ENCODE data around the gene WDR43. TPM values are rescaled to one million over a fixed set of nuclear protein-coding genes. Genes with fewer than 3 reads are reported as not detected.

The WDR43 gene
- total RNA-seq, 1 donor from 2014 or later, result 32.5 TPM

DNA sequence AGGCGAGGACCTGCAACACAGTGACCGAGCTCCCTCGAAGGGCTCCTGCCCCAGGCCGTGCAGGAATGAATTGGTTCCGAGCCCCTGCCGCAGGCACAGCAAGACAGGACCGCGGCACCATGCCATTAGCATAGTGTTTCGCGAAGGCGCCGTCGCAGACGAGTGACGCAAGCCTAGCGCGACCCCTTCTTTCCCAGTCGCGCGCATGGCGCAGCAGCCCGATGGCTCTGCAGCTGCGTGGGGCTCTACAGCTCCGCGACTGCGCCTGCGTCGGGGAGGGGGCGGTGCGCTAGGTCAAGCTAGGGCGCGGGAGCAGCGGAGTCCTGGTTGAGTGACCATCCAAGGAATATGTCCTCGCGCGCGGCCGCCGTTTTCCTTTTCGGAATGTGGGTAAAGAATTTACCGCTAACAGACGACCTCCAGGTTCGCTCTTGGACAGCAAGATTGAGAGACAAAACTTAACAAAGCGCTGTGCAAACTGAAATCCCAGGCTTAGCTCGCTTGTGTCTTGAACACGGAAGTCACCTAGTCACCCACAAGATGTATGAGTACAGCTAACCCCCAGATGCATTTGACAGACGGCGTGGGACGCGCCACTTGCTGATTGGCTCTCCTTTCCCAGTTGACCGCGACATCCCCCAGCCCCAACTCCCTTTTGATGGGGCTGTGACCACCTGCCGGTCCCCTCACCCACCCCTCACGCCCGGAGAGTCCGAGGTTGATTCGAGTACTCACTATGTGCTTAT is 24.1 kb upstream of the WDR43 start, which contains the start of gene TRMT61B:
TRMT61B (minus strand) TSS at position 164 of the 746 bp plus-strand sequence; CDS start at position 132, 32 bp downstream.
- peaks cover 7% of the 10 kb centered on the region for H3K4me1 Mint-ChIP-seq (ENCODE audit: low read depth, unreplicated experiment)
- H3K9me3 Mint-ChIP-seq (ENCODE audit: unreplicated experiment), result no peaks in the 10 kb centered on the region
- H3K27me3 Mint-ChIP-seq (ENCODE audit: unreplicated experiment), result peaks cover 4% of the 10 kb centered on the region
- peak; percentile 99 for DNase-seq
- H3K36me3 Mint-ChIP-seq (ENCODE audit: unreplicated experiment), result no peaks in the 10 kb centered on the region
- TF ChIP-seq, protein P1, sequence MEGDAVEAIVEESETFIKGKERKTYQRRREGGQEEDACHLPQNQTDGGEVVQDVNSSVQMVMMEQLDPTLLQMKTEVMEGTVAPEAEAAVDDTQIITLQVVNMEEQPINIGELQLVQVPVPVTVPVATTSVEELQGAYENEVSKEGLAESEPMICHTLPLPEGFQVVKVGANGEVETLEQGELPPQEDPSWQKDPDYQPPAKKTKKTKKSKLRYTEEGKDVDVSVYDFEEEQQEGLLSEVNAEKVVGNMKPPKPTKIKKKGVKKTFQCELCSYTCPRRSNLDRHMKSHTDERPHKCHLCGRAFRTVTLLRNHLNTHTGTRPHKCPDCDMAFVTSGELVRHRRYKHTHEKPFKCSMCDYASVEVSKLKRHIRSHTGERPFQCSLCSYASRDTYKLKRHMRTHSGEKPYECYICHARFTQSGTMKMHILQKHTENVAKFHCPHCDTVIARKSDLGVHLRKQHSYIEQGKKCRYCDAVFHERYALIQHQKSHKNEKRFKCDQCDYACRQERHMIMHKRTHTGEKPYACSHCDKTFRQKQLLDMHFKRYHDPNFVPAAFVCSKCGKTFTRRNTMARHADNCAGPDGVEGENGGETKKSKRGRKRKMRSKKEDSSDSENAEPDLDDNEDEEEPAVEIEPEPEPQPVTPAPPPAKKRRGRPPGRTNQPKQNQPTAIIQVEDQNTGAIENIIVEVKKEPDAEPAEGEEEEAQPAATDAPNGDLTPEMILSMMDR (IDR thresholded peaks at IDR 0.05; ENCODE audit: partially characterized antibody, unreplicated experiment), result no peak
- peak within 1 kb of the TSS; percentile 95 for H3K27ac Mint-ChIP-seq (ENCODE audit: unreplicated experiment)
- H3K4me3 Mint-ChIP-seq (ENCODE audit: unreplicated experiment), result peak within 1 kb of the TSS; percentile 99

DNA sequence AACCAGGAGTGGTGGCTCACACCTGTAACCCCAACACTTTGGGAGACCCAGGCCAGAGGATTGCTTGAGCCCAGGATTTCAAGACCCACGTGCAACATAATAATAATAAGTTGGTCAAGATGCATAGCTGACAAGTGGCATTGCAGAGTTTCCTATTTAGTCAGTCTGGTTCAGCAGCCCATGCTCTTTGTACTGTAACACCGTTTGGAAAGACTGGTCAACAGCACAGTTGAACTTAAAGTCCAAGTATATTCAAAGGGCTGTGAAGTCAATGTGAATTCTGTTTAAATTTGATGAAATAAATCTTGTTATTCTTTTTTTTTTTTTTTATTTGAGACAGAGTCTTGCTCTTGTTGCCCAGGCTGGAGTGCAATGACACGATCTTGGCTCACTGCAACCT is 22.8 kb upstream of the WDR43 start:
- peaks cover 7% of the 10 kb centered on the region for H3K4me1 Mint-ChIP-seq (ENCODE audit: low read depth, unreplicated experiment)
- H3K27ac Mint-ChIP-seq (ENCODE audit: unreplicated experiment), result no peak overlapping the region
- no peaks in the 10 kb centered on the region for H3K9me3 Mint-ChIP-seq (ENCODE audit: unreplicated experiment)
- no peak overlapping the region for H3K4me3 Mint-ChIP-seq (ENCODE audit: unreplicated experiment)
- H3K36me3 Mint-ChIP-seq (ENCODE audit: unreplicated experiment), result no peaks in the 10 kb centered on the region
- TF ChIP-seq, protein P1 (IDR thresholded peaks at IDR 0.05; ENCODE audit: partially characterized antibody, unreplicated experiment), result no peak
- H3K27me3 Mint-ChIP-seq (ENCODE audit: unreplicated experiment), result peaks cover 11% of the 10 kb centered on the region
- no peak for DNase-seq

DNA sequence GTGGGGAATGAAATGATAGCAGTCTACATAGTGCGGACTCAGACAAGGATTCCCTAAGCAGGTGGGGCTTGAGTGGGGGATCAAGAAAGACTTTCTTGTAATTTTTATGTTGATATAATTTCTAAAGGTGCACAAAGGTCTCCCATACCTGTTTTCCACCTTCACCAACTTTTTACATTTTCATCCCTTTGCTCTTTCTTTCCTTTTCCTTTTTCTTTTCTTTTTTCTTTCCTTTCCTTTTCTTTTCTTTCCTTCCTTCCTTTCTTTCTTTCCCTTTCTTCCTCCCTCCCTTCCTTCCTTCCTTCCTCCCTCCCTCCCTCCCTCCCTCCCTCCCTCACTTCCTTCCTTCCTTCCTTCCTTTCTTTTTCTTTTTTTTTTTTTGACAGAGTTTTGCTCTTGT is 14.3 kb upstream of the WDR43 start:
- DNase-seq, result no peak
- no peak overlapping the region for H3K27ac Mint-ChIP-seq (ENCODE audit: unreplicated experiment)
- H3K9me3 Mint-ChIP-seq (ENCODE audit: unreplicated experiment), result no peaks in the 10 kb centered on the region
- H3K36me3 Mint-ChIP-seq (ENCODE audit: unreplicated experiment), result no peaks in the 10 kb centered on the region
- H3K4me3 Mint-ChIP-seq (ENCODE audit: unreplicated experiment), result no peak overlapping the region
- no peaks in the 10 kb centered on the region for H3K4me1 Mint-ChIP-seq (ENCODE audit: low read depth, unreplicated experiment)
- TF ChIP-seq, protein P1 (IDR thresholded peaks at IDR 0.05; ENCODE audit: partially characterized antibody, unreplicated experiment), result no peak
- peaks cover 8% of the 10 kb centered on the region for H3K27me3 Mint-ChIP-seq (ENCODE audit: unreplicated experiment)

DNA sequence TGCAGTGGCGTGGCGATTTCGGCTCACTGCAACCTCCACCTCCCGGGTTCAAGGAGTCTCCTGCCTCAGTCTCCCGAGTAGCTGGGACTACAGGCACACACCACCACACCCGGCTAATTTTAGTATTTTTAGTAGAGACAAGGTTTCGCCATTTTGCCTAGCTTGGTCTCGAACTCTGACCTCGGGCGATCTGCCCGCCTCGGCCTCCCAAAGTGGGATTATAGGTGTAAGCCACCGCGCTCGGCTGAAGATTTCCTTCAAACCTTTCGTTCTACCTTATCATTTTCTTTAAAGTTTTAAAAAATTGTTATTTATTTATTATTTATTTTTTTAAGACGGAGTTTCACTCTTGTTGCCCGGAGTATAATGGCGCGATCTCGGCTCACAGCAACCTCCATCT is 979 bp upstream of the WDR43 start:
- no peak overlapping the region for H3K4me3 Mint-ChIP-seq (ENCODE audit: unreplicated experiment)
- no peak overlapping the region for H3K27ac Mint-ChIP-seq (ENCODE audit: unreplicated experiment)
- no peak for DNase-seq
- no peaks in the 10 kb centered on the region for H3K36me3 Mint-ChIP-seq (ENCODE audit: unreplicated experiment)
- H3K9me3 Mint-ChIP-seq (ENCODE audit: unreplicated experiment), result peaks cover 3% of the 10 kb centered on the region
- TF ChIP-seq, protein P1 (IDR thresholded peaks at IDR 0.05; ENCODE audit: partially characterized antibody, unreplicated experiment), result no peak
- peaks cover 10% of the 10 kb centered on the region for H3K27me3 Mint-ChIP-seq (ENCODE audit: unreplicated experiment)
- peaks cover 11% of the 10 kb centered on the region for H3K4me1 Mint-ChIP-seq (ENCODE audit: low read depth, unreplicated experiment)

DNA sequence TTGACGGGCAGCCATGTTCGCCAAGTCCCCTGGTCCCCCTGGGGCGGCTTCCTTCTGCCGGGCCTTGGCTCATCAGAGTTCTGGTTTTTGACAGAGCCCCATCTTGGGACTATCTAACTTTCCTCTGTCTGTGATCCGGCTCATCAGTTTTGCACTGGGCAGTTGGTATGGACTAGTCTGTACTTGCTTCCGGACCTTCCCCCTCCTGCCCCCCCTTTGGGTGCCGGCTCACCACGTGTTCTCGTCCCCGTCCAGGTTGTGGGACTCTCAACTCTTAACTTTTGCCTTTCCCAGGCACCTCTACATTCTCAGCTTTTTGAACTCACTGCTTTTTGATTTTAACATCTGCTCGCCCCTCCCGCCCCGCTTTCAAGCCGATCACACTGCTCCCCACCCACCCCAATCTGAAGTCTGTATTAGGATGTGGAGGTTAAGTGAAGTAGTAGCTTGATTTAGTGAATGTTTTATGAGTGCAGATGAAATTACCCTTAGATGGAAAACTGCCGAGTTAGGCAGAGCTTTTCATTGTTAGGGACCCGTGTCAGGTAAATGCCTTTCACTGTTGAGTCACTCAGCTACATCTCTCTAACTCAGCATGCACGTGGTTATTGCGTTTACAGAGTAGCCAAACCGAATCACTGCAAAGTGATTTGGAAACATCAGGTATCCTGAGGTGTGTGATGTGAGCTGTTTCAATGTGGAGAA is 874 bp downstream of the WDR43 start:
- peak overlapping the region; percentile 96 for H3K27ac Mint-ChIP-seq (ENCODE audit: unreplicated experiment)

More for the DNA sequence above, 874 bp downstream of the WDR43 start:
- Mint-ChIP-seq H3K36me3 (ENCODE audit: unreplicated experiment) (no peaks in the 10 kb centered on the region), H3K4me1 (ENCODE audit: low read depth, unreplicated experiment) (peaks cover 11% of the 10 kb centered on the region), H3K27me3 (ENCODE audit: unreplicated experiment) (peaks cover 6% of the 10 kb centered on the region), H3K9me3 (ENCODE audit: unreplicated experiment) (peaks cover 3% of the 10 kb centered on the region), H3K4me3 (ENCODE audit: unreplicated experiment) (peak overlapping the region; percentile 99)
- TF ChIP-seq, protein P1 (IDR thresholded peaks at IDR 0.05; ENCODE audit: partially characterized antibody, unreplicated experiment), result no peak
- peak; percentile 69 for DNase-seq
